Fibroblast of peridontal ligament (primary cell): ENCODE measurements around the gene KIAA0586.
"Not testable (repeated sequence)": the region's sequence is repeated elsewhere in the genome, so short reads cannot be mapped to it uniquely, and the experiment has no call there.

Experiments
- DNase-seq: peaks from one replicate; pipeline ENCODE4 v3.0.0-alpha.2; 2010; ENCODE audit errors: extremely low read depth

KIAA0586 gene

GRCh38 chr14:58464652-58465051 lies 37.1 kb downstream of the KIAA0586 start:
- no peak for DNase-seq

GRCh38 chr14:58465421-58465820 lies 37.9 kb downstream of the KIAA0586 start:
- DNase-seq = peak; percentile 29

GRCh38 chr14:58466459-58466858 lies 38.9 kb downstream of the KIAA0586 start:
- no peak for DNase-seq

GRCh38 chr14:58467575-58467974 lies 40.1 kb downstream of the KIAA0586 start:
- DNase-seq = no peak

GRCh38 chr14:58469309-58469708 lies 41.8 kb downstream of the KIAA0586 start:
- DNase-seq = no peak

- no peak for DNase-seq
These were observed 48.8 kb downstream of the KIAA0586 start for GRCh38 chr14:58476320-58476719.

- DNase-seq = no peak
These were observed 50.1 kb downstream of the KIAA0586 start for GRCh38 chr14:58477653-58478052.

GRCh38 chr14:58478329-58478728 lies 50.8 kb downstream of the KIAA0586 start:
- DNase-seq = not testable (repeated sequence)

GRCh38 chr14:58479975-58480374 lies 52.5 kb downstream of the KIAA0586 start:
- DNase-seq = no peak

- DNase-seq = no peak
These were observed 56.7 kb downstream of the KIAA0586 start for GRCh38 chr14:58484176-58484575.

GRCh38 chr14:58488550-58488949 lies 61.0 kb downstream of the KIAA0586 start:
- DNase-seq = peak; percentile 41

- peak; percentile 49 for DNase-seq
These were observed 64.1 kb downstream of the KIAA0586 start for GRCh38 chr14:58491593-58491992.

GRCh38 chr14:58492044-58492443 lies 64.5 kb downstream of the KIAA0586 start:
- DNase-seq = no peak

- DNase-seq = peak; percentile 90
These were observed 73.8 kb downstream of the KIAA0586 start for GRCh38 chr14:58501214-58501816.

- no peak for DNase-seq
These were observed 85.8 kb downstream of the KIAA0586 start for GRCh38 chr14:58513272-58513671.

GRCh38 chr14:58517592-58517991 lies 90.1 kb downstream of the KIAA0586 start:
- no peak for DNase-seq

- DNase-seq = not testable (repeated sequence)
These were observed 98.2 kb downstream of the KIAA0586 start for GRCh38 chr14:58525691-58526090.

- peak; percentile 8 for DNase-seq
These were observed 105.9 kb downstream of the KIAA0586 start for GRCh38 chr14:58533446-58533845.

- no peak for DNase-seq
These were observed 107.5 kb downstream of the KIAA0586 start for GRCh38 chr14:58535044-58535443.

GRCh38 chr14:58537004-58537403 lies 109.5 kb downstream of the KIAA0586 start:
- DNase-seq = no peak

- peak; percentile 23 for DNase-seq
These were observed 113.5 kb downstream of the KIAA0586 start for GRCh38 chr14:58540749-58541632.

- no peak for DNase-seq
These were observed 114.1 kb downstream of the KIAA0586 start for GRCh38 chr14:58541633-58542022.

GRCh38 chr14:58543253-58543652 lies 115.7 kb downstream of the KIAA0586 start:
- DNase-seq = no peak
